Mucosa of descending colon (tissue), 3 donors: ENCODE measurements around the gene TOX3. TPM values are rescaled to one million over a fixed set of nuclear protein-coding genes. Genes with fewer than 3 reads are reported as not detected.
A peak's percentile ranks its signal among the peaks of the same experiment; 100 is the strongest.

Experiments used
- ATAC-seq: fragments of 200-7000 bp; cut with Tn5 transposase; one replicate; pipeline ENCODE4 v1.9.1; 2020; ENCODE audit warnings: mild to moderate bottlenecking, moderate library complexity
- DNase-seq, 3 donors: peaks; one replicate each; pipeline ENCODE4 v3.0.0-alpha.2; 2020
- H3K36me3 ChIP-seq: fragments of 200-600 bp; one replicate; pipeline ENCODE4 v1.8.0; 2021; ENCODE audit warnings: low read depth, mild to moderate bottlenecking
- H3K4me1 ChIP-seq: fragments of 200-600 bp; one replicate; pipeline ENCODE4 v1.8.0; 2021; ENCODE audit warnings: low read depth, mild to moderate bottlenecking
- H3K4me3 ChIP-seq: fragments of 200-600 bp; one replicate; pipeline ENCODE4 v1.8.0; 2021; ENCODE audit warnings: mild to moderate bottlenecking
- H3K9me3 ChIP-seq: fragments of 200-600 bp; one replicate; pipeline ENCODE4 v1.8.0; 2021; ENCODE audit warnings: mild to moderate bottlenecking
- intact Hi-C, 2 donors: fragments of 100-400 bp; cut with DNase I in 1 of 2; cut with micrococcal nuclease in 1 of 2; formaldehyde crosslinking; loops; one replicate each; pipeline versions ENCODE4 v1.11.0 to v1.11.1; 2022; cut with DNase I, micrococcal nuclease
- total RNA-seq, 3 donors: library from RNA; stranded (reverse); fragmentation: NEBNext Ultra II Directional in 2 of 3; extraction: Animal tissue kit (Norgen Biotek cat#: 25700) in 2 of 3; gene quantifications; one replicate each; pipeline versions ENCODE4 v1.2.1 to v1.2.4, GENCODE V29; 2021 to 2023
- TF ChIP-seq, protein P1 (sequence below): fragments of 200-600 bp; IDR thresholded peaks from one replicate; pipeline ENCODE4 v1.8.0; 2022; ENCODE audit warnings: antibody characterized with exemption, mild to moderate bottlenecking
- donor health status: DM: no; HTN: no; CAD: no; lungs with moderate emphysema.
- donor health status: DM: no; HTN: no; CAD: no.
- donor health status: DM: no; HTN: yes; CAD: no.

The TOX3 gene
- total RNA-seq, 3 donors from 2014 or later: 16.0 to 47.6 (median 42.3) TPM

DNA sequence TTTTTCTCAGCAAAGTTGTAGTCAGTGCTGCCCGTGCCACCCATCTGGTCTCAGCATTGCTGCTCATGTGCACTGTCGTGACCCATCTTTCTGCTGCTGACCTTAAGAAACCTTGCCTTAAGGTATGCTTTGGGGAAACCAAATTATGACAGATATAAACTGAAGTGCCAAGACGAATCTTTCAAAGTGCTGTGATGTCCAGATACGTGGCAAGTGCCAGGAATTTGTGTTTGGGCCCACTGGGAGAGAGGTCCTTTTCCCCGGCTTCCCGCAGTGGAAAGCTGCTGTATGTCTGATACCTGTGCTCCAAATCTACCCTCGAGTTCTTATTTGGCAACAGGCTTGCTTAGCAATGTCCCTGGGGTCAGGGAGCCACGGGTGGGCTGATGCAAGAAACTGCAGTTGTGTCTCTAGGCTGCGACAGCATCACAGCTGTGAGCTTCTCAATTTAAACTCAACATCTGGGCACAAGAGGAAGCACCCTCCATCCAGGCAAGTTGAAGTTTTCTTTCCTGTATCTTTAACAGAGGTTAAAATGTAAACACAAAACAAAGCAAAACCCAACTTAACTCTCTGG is 30.3 kb upstream of the TOX3 start:
- Histone ChIP-seq H3K9me3 (no peaks in the 10 kb centered on the region), H3K36me3 (no peaks in the 10 kb centered on the region), H3K4me1 (peaks cover 13% of the 10 kb centered on the region), H3K4me3 (no peak overlapping the region)
- ATAC-seq (no peak), DNase-seq (no peak)
- intact Hi-C loops: no loop called here
- TF ChIP-seq, protein P1, sequence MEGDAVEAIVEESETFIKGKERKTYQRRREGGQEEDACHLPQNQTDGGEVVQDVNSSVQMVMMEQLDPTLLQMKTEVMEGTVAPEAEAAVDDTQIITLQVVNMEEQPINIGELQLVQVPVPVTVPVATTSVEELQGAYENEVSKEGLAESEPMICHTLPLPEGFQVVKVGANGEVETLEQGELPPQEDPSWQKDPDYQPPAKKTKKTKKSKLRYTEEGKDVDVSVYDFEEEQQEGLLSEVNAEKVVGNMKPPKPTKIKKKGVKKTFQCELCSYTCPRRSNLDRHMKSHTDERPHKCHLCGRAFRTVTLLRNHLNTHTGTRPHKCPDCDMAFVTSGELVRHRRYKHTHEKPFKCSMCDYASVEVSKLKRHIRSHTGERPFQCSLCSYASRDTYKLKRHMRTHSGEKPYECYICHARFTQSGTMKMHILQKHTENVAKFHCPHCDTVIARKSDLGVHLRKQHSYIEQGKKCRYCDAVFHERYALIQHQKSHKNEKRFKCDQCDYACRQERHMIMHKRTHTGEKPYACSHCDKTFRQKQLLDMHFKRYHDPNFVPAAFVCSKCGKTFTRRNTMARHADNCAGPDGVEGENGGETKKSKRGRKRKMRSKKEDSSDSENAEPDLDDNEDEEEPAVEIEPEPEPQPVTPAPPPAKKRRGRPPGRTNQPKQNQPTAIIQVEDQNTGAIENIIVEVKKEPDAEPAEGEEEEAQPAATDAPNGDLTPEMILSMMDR: no peak

- Histone ChIP-seq H3K4me1 (peaks cover 13% of the 10 kb centered on the region), H3K4me3 (no peak overlapping the region), H3K9me3 (no peaks in the 10 kb centered on the region), H3K36me3 (no peaks in the 10 kb centered on the region)
- peak in 1 of 3 donors; percentile 74 for DNase-seq
- intact Hi-C loops: no loop called here
- peak; percentile 94 for ATAC-seq
- TF ChIP-seq, protein P1: no peak
Observed at GRCh38 chr16:52573365-52574299, 26.7 kb upstream of the TOX3 start.

DNA sequence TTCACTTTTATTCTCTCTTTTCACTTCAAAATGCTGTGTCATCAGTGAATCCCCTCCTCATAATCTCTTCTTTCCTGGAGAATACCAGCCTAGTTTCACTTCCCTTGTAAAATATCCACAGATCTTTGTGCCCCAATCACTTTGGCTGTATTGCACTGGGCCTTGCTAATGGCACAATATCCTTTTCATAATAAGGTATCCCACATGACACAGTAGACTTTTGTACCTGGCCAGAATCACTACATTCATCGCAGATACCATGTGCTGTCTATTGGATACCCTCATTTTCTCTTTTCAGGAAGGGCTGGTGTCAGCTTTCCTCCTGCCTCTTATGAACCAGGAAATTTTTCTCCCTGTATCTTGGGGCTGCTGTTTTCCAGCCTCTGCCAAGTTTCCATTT is 25.7 kb upstream of the TOX3 start:
- no peak for DNase-seq
- Histone ChIP-seq H3K4me1 (peaks cover 13% of the 10 kb centered on the region), H3K9me3 (no peaks in the 10 kb centered on the region), H3K36me3 (no peaks in the 10 kb centered on the region), H3K4me3 (no peak overlapping the region)
- intact Hi-C loops: no loop called here
- peak; percentile 28 for ATAC-seq
- TF ChIP-seq, protein P1: no peak

GRCh38 chr16:52570495-52571091 is 23.6 kb upstream of the TOX3 start:
- peaks cover 8% of the 10 kb centered on the region for H3K4me1 ChIP-seq
- H3K9me3 ChIP-seq: no peaks in the 10 kb centered on the region
- TF ChIP-seq, protein P1: no peak
- no peaks in the 10 kb centered on the region for H3K36me3 ChIP-seq
- DNase-seq: no peak
- no peak for ATAC-seq
- no peak overlapping the region for H3K4me3 ChIP-seq
- intact Hi-C loops: no loop called here

GRCh38 chr16:52569701-52570100 is 22.8 kb upstream of the TOX3 start:
- intact Hi-C loops: no loop called here
- TF ChIP-seq, protein P1: no peak
- DNase-seq (no peak), ATAC-seq (no peak)
- Histone ChIP-seq H3K9me3 (no peaks in the 10 kb centered on the region), H3K36me3 (no peaks in the 10 kb centered on the region), H3K4me1 (peaks cover 6% of the 10 kb centered on the region), H3K4me3 (no peak overlapping the region)
